ELF-1 (cell line): Measurements from ENCODE around the gene ALCAM.
A peak's percentile ranks its signal among the peaks of the same experiment; 100 is the strongest.

Experiments
- DNase-seq: peaks from one replicate; pipeline ENCODE4 v3.0.0-alpha.2; 2016; ENCODE audit warnings: low read depth, low spot score

Gene ALCAM

DNA sequence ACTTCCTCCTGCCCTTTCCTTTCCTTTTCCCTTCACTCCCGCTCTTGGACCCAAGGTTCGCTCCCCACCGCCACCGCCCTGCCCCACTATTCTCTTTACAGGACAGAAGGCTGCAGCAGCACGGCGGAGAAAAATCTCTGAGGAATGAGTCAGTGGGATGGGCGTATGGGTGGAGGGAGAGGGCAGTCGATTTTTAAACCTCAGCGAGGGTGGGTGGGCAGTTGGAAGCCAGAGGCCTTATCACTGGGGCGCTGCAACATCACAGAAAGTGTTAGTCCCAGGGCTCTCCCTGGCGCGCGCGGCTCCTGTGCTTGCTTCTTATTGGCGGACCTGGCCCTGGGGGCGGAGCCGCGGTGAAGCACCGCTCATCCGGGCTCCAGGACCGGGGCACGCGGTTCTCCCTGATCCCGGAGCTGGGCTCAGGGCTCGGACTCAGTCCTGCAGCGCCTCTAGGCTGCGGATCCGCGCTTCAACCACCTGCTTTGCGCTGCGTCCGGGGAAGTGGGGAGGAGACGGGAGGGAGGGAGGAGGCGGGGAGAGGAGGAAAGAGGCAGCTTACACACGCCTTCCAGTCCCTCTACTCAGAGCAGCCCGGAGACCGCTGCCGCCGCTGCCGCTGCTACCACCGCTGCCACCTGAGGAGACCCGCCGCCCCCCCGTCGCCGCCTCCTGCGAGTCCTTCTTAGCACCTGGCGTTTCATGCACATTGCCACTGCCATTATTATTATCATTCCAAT is at the start of gene ALCAM:
Gene ALCAM, plus strand, starts transcription at position 584 of the 737 bp plus-strand sequence.
- DNase-seq, result peak; percentile 99

DNA sequence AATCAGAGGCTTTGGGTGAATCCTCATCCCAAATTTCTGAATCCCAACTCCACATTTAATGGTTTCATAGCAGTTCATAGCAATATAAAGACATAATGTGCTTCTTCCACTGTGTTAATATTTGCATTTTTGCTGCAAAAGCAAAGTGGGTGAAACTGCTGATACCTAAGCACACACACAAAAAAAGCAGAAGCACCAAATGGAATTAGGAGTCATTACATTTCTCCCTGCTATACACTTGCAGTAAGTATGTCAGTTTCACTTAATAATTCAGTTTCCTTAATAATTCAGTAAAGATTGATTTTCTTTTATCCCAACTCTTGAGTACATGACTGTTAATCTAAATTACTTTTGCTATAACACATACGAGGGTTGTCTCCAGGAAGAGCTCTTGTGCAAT is 48.9 kb upstream of the ALCAM start:
- DNase-seq, result no peak

DNA sequence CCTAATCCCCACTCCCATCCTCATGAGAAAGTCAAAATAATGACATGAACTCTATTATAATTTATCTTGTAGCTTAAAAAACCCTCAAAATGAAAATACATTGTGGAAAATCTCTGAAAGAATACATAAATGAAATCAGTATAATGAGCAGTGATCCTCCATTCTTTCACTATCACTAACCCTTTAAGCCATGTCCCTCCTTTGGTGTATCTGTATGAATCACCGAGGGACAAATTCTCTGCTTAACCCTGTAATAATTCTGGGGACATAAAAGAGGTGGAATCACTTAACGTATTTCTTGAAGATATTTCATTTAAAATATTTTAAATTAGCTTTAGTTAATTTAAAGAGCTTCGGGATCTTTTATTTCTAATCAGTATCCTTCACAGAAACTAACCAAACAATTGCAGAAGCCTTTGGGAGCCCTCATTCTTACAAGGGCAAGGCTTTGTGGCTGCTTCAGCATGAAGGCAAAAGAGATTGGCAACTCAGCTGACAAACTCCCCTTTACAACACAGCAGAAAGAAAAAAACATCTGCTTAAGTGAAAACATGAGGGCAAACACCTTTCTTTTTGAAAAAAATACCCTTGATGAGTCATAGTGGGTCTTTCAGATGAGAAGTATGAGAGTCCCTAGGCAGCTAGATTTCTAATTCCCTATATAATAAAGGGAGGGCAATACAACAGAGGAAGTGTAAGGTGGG is 44.0 kb upstream of the ALCAM start:
- DNase-seq, result no peak

DNA sequence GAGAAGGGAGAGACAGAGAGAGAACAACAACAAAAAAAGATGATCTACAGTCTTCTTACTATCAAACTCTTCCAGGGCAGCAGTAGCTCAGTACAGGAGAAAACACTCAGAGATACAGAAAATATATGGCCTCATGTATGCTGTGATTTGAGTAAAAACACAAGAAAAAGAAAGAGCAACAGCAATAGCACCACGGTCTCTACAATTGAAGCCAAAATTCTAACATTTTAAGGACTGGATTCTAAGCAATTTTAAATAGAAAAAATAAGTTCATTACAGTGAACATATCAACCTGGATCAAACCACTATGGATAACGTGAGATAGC is 43.5 kb upstream of the ALCAM start:
- no peak for DNase-seq

- DNase-seq, result no peak
Observed at GRCh38 chr3:105324951-105325350, 41.8 kb upstream of the ALCAM start.

DNA sequence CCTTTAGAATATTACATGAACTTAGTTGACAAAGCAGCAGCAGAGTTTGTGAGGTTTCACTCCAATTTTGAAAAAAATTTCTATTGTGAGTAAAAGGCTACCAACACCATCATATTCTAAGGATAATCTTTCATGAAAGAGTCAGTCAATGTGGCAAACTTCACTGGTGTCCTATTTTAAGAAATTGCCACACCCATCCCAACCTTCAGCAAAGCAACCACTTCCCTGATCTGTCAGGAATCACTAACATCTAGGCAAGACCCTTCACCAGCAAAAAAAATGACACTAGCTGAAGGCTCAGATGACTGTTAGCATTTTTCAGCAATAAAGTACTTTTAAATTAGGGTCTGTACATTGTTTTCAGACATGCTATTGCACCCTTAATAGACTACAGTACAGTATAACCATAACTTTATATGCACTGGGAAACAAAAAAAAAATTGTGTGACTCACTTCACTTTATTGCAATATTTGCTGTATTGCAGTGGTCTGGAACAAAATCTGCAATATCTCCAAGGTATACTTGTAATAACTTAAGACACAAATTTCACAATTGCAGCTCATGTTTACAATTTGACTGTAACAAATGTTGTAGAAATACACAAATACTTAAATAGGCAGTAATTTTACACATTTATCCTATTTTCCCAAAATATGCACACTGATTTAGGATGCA is 38.9 kb upstream of the ALCAM start:
- no peak for DNase-seq

DNA sequence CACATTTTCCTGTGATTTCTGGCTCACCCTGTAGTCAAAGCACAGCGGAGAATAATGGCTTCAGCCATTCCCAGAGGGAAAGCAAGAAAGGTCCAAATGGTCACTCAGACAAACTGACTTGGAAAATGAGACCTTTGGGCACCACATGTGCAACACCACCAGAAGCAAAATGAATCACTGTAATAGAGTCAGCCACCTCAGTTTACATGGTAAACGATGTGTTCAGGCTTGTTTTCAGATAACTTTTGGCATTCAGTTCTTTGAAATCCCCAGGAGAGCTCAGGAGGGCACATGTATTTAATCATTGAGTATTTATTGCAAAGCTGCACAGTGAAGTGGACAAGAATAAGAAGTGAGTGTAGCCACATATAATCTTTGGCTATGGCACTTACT is 38.4 kb upstream of the ALCAM start:
- no peak for DNase-seq

DNA sequence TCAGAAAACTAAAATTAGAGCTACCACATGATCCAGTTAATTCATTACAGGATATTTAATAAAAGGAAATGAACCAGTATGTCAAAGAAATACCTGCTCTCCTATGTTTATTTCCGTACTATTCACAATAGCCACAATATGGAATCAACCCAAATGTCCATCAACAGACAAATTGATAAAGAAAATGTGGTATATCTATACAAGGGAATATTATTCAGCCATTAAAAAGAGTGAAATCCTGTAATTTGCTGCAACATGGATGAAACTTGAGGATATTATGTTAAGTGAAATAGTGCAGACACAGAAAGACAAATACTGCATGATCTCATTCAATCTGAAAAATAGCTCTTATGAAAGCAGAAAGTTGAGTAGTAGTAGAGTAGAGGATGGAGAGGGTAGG is 33.7 kb upstream of the ALCAM start:
- no peak for DNase-seq

DNA sequence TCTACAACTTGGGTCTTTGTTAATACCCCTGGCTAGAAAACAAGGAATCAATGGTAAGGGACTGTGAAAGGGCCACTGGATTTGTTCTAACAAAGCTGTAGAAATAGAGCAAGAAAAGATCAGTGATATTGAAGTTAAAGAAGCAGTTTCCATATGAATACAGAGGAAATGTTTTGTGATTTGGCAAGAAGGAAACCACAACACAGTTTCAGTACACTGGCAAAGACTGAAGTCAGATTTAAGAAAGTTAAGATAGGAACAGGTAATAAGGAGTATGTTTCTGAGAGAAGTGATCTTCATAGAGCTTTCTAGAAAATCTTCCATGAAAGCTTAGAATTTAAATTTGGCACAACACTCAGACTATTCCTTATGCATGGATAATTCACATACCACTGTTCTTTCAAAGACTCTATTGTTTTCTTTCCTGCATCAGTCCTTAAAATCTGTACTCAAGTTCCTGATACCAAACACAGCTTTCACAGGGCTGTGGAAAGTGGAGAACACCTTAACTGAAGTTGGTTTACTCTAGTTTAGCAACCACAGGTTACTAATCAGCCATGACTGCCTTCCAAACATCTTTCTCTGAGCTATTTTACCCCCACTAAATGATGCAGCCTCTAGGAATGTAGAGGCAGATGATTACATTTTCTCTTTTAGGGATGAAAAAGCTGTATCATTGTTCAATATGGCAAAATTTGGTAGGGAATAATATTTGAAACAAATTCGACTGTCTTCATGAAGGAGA is 32.4 kb upstream of the ALCAM start:
- DNase-seq, result no peak

DNA sequence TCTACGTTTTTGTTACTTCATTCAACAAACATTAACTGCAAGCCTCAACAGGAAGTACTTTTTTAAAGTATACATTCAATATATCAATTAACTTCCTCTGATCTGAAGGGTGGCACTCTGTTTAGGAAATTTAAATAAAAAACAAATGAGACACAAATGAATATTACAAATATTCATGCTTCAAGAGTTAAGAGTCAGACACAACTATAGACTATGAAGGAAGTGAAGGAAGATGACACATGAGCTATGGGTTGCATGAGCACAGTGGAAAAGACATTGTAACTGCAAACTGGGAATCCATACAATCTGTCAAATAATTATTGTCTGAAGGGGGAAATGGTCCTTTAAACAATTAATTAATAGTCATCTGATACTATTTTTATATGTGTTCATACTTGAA is 26.8 kb upstream of the ALCAM start:
- no peak for DNase-seq

- DNase-seq, result no peak
Observed at GRCh38 chr3:105343991-105344390, 22.7 kb upstream of the ALCAM start.

- no peak for DNase-seq
Observed at GRCh38 chr3:105345156-105345555, 21.6 kb upstream of the ALCAM start.

DNA sequence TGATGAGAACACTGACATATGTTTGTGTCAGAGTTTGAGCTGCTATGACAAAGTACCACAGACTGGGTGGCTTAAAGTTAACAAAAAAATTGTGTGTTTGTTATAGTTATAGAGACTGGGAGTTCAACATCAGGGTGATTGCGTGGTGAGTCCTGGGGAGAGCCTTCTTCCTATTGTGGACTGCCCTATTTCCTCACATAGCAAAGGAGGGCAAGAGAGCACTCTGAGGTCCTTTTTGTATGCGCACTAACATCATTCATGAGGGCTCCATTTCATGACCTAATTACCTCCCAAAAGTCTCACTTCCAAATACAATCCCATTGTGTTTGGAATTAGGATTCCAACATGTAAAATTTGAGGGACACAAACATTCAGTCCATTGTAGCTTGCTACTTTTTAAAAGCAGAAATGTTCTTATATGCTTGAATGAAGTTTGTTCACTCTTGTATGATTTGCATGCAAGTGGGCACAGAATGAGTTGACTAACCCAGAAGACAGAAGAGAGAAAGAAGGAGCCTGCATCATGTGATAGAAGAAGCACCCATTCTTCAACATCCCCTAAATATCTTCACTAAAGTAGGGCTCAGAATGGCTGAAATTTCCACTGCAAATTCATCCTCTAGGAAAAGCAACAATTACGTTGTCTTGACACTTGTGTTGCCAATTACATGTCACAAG is 18.9 kb upstream of the ALCAM start:
- no peak for DNase-seq

- no peak for DNase-seq
Observed at GRCh38 chr3:105348307-105348706, 18.4 kb upstream of the ALCAM start.

DNA sequence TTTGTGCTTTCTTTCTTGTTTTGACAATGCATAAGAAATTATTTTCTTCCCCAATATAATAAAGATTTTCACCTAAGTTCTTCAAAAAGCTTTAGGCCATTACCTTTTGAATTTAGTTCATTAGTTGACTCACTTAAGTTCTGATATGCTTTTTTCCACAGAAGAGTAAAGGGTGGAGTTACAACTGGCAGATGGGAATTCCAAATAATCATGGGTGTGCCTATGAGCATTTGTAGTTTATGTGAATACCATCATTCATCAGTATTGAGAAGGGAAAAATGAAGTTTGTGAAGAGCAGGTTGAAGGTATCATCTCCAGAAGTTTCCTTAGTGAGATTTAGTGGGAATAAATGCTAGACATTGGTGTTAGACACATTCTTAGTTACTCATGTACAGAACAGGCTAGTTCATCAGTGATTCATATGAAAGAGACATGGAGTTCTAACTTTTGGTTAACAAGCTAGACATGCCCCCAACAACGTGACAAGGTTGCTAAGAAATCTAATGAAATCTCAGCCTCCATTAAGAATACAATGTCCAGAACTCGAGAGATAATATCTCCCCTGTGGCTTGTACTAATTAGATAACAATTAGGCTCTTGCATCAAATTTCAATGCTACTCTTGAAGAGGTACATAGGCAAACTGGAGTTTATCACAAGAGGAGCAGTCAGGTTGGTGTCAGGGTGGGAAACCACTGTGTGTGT is 16.9 kb upstream of the ALCAM start:
- DNase-seq, result no peak

DNA sequence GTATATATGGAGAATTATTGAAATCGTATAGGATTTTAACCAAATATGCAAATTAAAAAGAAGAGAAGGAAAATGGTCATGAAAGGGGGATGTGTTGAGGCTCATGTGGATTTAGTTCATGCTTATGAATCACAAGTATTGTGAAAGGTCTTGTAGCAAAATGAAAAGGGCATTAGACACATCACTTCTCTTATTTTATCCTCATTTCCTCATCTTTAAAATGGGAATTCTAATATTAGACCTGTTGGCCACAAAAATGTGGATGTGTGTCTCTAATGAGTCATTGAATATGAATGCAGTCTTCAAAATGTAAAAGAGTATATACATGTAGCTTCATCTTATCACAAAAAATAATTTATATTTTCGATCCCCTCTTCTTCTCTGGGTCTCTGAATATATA is 14.9 kb upstream of the ALCAM start:
- no peak for DNase-seq

GRCh38 chr3:105352976-105353375 is 13.7 kb upstream of the ALCAM start:
- no peak for DNase-seq

DNA sequence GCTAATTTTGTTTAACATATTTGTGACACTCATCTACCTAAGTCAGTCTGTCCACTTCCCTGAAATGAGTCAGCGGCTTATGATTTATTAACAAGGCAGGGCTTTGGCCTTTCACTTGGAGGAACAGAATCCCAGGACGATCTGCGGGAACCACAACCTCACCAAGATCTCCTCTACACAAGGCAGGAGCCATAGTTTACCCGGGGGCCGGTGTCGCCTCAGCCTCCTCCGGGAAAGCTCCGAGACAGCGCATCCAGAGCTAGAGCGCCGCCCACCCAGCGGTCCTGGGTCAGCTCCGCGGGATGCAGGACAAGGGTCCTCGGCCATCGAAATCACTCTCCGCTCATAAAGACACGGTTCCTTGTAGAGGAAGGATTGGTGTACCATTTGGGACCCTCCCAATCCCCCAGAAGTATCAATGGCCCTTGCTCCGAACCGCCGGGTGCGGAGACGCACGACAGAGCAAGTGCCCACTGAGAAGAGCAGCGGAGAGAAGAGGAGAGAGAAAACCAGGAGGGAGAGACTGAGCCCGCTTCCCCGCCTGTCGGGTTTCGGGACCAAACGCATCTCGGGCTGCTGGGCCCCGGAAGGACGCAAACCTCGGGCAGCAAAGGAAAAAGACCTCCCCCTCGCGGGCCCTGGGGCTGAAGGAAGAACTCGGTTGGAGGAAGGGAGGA is 13.1 kb upstream of the ALCAM start:
- peak; percentile 76 for DNase-seq

DNA sequence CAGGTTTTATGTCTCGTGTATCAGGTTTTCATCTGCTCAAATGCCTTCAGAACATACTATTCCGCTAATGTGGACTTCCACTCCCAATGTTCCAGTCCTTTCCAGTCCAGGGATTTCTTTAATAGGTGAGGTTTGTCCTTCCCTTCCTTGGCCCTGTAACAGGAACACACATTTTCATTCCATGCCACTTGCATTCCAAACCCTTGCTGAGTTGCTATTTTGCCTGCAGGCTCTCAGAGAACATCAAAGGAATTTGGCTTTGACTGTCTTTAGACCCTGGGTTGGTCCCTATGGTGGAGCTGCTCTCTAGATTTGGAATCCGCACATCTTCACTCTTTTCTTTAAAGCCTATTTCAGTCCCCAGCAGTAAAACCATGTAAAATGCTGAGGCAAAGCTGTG is 12.3 kb upstream of the ALCAM start:
- DNase-seq, result peak; percentile 81

DNA sequence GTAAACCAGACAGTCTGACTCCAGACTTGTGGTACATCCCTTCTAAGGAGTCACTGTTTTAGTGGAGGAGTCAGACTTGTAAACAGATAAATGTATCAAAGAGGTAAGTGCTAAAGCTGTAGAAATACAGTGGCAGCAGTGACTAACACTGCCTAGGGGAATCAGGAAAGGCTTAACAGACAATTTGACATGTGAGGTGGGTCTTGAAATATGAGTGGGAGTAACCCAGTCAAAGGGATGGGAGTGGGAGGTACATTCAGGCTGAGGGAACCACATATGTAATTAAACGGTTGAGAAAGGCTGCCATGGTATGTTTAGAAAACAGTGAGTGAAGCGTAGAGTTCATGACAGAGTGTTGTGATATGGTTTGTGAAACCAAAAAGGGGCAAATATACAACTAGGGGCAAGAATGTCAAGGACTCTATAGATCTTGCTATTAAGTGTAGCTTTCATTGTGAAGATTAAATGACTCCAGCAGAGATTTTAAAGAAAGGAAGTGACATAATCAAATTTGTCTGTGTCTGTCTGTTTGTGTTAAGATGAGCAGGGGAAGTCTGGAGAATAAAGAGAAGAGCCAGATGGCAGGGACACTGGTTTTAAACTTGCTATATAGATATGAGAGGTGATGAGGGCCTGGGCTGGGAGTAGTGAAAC is 11.2 kb upstream of the ALCAM start:
- peak; percentile 6 for DNase-seq
